Measurements from ENCODE around the gene MYH11.

MYH11 gene

DNA sequence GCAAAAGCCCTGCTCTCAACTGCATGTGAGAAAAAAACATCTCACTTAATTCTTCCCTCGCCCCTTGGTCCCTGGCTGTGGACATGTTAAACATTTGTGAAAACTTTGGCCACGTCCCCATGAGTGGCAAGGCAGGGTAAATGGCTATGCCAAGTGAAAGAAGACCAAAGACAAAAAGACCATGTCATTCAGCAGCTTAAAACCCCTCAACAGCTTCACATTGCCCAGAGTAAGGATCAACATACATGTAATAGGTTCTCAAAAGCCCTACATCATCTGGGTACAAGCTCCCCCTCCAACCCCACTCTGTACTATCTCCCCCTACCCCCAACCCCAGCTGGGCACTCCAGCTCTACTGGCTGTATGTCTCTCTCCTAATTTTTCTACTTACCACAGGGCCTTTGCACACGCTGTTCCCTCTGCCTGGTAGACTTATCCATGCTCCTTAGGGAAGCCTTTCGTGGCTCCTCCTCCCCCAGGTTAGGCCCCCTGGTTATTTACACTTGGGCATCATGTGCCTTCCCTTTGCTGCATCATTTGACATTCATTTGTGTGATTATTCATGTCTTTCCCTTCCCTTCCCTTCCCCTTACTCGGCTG, 131.1 kb downstream of the MYH11 start:
- DNase-seq, result no peak
- Mint-ChIP-seq H3K4me1 (peaks cover 6% of the 10 kb centered on the region), H3K4me3 (no peak overlapping the region), H3K36me3 (ENCODE audit: low read depth) (peaks cover 25% of the 10 kb centered on the region), H3K27me3 (ENCODE audit: low read depth, poor library complexity) (peaks cover 6% of the 10 kb centered on the region), H3K27ac (no peak overlapping the region), H3K9me3 (no peaks in the 10 kb centered on the region)
- TF ChIP-seq, protein P1, sequence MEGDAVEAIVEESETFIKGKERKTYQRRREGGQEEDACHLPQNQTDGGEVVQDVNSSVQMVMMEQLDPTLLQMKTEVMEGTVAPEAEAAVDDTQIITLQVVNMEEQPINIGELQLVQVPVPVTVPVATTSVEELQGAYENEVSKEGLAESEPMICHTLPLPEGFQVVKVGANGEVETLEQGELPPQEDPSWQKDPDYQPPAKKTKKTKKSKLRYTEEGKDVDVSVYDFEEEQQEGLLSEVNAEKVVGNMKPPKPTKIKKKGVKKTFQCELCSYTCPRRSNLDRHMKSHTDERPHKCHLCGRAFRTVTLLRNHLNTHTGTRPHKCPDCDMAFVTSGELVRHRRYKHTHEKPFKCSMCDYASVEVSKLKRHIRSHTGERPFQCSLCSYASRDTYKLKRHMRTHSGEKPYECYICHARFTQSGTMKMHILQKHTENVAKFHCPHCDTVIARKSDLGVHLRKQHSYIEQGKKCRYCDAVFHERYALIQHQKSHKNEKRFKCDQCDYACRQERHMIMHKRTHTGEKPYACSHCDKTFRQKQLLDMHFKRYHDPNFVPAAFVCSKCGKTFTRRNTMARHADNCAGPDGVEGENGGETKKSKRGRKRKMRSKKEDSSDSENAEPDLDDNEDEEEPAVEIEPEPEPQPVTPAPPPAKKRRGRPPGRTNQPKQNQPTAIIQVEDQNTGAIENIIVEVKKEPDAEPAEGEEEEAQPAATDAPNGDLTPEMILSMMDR (IDR thresholded peaks at IDR 0.05), result no peak

DNA sequence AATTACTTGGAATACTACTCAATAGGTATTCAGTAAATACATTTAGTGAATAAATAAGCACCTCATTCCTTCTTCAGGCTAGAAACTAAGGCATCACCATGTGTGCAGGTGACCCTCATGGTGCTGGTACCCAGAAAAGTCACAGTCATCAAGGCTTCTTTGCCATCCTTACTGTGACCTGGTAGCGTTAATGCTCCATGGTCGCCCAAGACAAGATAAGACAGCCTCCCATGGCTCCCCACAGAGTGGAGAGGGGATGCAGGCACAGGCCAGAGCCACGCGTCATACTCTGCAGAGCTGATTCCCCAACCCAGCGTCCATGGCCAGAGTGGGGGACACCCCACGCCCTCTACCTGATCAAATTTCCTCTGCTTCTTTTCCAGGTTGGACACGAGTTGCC, 133.0 kb downstream of the MYH11 start:
- no peaks in the 10 kb centered on the region for H3K9me3 Mint-ChIP-seq
- peaks cover 26% of the 10 kb centered on the region for H3K36me3 Mint-ChIP-seq (ENCODE audit: low read depth)
- no peak overlapping the region for H3K4me3 Mint-ChIP-seq
- H3K27me3 Mint-ChIP-seq (ENCODE audit: low read depth, poor library complexity), result peaks cover 6% of the 10 kb centered on the region
- no peak for DNase-seq
- TF ChIP-seq, protein P1 (IDR thresholded peaks at IDR 0.05), result no peak
- peaks cover 6% of the 10 kb centered on the region for H3K4me1 Mint-ChIP-seq
- no peak overlapping the region for H3K27ac Mint-ChIP-seq

DNA sequence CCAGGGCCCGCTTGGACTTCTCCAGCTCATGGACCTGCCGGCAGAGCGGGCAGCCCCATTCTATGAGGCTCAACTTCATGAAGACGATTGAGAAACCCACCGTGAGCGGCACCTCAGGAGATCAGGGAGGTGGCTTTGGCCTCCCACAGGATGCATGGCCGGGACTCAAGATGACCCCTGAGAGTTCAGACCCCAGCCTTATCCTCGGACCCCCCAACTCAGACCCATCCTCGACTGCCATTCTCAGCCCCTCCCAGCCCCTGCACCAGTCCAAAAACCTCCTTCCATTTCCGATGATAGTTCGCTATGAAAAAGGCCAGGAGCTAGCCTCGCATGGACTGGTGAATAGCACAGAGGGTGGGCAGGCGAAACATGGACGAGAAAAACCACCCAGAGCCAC, 135.8 kb downstream of the MYH11 start:
- TF ChIP-seq, protein P1 (IDR thresholded peaks at IDR 0.05), result no peak
- Mint-ChIP-seq H3K9me3 (no peaks in the 10 kb centered on the region), H3K4me3 (no peak overlapping the region), H3K27me3 (ENCODE audit: low read depth, poor library complexity) (peaks cover 6% of the 10 kb centered on the region), H3K36me3 (ENCODE audit: low read depth) (peaks cover 23% of the 10 kb centered on the region), H3K27ac (no peak overlapping the region), H3K4me1 (no peaks in the 10 kb centered on the region)
- no peak for DNase-seq

DNA sequence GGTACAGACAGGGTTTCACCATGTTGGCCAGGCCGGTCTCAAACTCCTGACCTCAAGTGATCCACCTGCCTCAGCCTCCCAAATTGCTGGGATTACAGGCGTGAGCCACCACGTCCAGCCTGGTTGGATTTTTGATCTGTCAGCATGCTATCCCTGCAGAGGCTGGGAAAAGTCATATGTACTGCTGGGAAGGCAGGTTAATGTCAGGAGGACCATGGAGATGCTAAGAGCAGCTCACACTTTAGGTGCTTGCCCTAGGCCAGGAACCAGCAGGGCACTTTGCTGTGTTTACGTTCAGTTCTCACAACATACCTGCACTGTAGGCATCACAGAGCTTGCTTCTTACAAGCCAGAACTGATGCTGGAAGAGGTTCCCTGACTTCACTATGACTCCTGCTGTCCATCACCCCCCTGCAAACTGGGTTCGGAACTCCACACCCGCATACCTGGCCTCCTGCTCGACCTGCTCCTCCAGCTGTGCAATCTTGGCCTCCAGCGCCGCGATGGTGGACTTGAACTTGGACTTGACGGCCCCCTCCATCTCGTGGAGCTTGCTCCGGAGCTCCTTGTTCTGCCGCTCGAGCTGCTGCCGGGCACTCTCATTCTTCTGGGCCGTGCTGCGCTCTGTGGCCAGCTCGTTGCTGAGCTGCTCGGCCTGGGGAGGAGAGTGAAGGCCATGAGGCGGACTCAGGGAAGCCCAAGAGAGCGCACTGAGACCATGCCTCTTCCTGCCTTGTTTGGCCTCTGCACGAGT, 140.0 kb downstream of the MYH11 start:
- TF ChIP-seq, protein P1 (IDR thresholded peaks at IDR 0.05), result no peak
- Mint-ChIP-seq H3K4me1 (peaks cover 8% of the 10 kb centered on the region), H3K4me3 (no peak overlapping the region), H3K9me3 (no peaks in the 10 kb centered on the region), H3K36me3 (ENCODE audit: low read depth) (peaks cover 4% of the 10 kb centered on the region), H3K27ac (no peak overlapping the region), H3K27me3 (ENCODE audit: low read depth, poor library complexity) (peaks cover 5% of the 10 kb centered on the region)
- no peak for DNase-seq

DNA sequence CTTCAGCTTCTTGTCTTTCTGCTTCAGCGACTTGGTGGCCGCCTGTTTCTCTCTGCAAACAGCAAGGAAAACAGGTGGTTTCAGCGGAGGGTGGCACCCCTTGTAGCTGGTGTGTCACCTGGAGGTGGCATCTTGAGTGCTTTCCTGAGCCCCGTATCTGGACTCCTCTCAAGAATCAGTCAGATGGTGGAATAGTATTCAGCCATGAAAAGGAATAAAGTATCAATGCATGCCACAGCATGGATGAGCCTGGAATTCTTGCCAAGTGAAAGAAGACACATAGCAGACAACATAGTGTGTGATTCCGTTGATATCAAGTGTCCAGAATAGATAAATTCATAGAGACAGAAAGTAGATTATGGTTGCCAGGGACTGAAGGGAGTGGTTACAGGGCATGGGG, 141.6 kb downstream of the MYH11 start:
- Mint-ChIP-seq H3K9me3 (no peaks in the 10 kb centered on the region), H3K4me3 (no peak overlapping the region), H3K27me3 (ENCODE audit: low read depth, poor library complexity) (peaks cover 5% of the 10 kb centered on the region), H3K36me3 (ENCODE audit: low read depth) (no peaks in the 10 kb centered on the region), H3K27ac (no peak overlapping the region), H3K4me1 (peaks cover 8% of the 10 kb centered on the region)
- TF ChIP-seq, protein P1 (IDR thresholded peaks at IDR 0.05), result no peak
- no peak for DNase-seq

Data from nephron progenitor cell (in vitro differentiated cells).